K562 (cell line): ENCODE measurements around the gene SLCO2B1. TPM values are rescaled to one million over a fixed set of nuclear protein-coding genes. Genes with fewer than 3 reads are reported as not detected.
A peak's percentile ranks its signal among the peaks of the same experiment; 100 is the strongest.

Experiments
- ATAC-seq: fragments of 200-7000 bp; cut with Tn5 transposase; 3 replicates; pipeline ENCODE4 v1.9.1; 2020; ENCODE audit warnings: moderate library complexity
- BruUV-seq: library from RNA; stranded (reverse); fragments of 400-500 nt; replicated peaks from 2 replicates; lab custom pipeline; 2021; lab: Mats Ljungman, UMichigan
- CTCF ChIA-PET: fragments of 300-600 bp; formaldehyde crosslinking; extraction: SDS; loops from one replicate; lab custom pipeline; 2021; ENCODE audit warnings: low intra/inter-chr PET ratio; lab: Yijun Ruan, JAX
- POLR2A ChIA-PET: fragments of 300-600, 350-650 bp; sonication (Branson Sonifier 250); formaldehyde crosslinking; extraction: SDS; loops from one replicate; lab custom pipeline; 2021; ENCODE audit warnings: antibody characterized with exemption, inconsistent platforms; lab: Yijun Ruan, JAX
- DNase-seq, 4 experiments: peaks; one replicate each; pipeline versions ENCODE4 v3.0.0 to v3.0.0-alpha.2; 2011 to 2018; ENCODE audit warnings: low spot score in 3 of 4, mixed read lengths in 3 of 4; ENCODE audit errors: extremely low read depth in 1 of 4
- FAIRE-seq: peaks from 2 replicates; lab custom pipeline; 2011; peaks lifted over from hg19 to GRCh38; lab: Jason Lieb, UNC
- H2AFZ ChIP-seq: 2 replicates; pipeline ENCODE4 v1.6.0; 2011; ENCODE audit warnings: low read depth, low read length, control low read depth, inconsistent platforms
- H3K27ac ChIP-seq: fragments of 200-600 bp; 3 replicates; pipeline ENCODE4 v1.8.0; 2011; ENCODE audit warnings: low read depth, mild to moderate bottlenecking, control low read depth, inconsistent platforms, low read length, moderate library complexity, mixed read lengths; ENCODE audit errors: extremely low read depth
- H3K27me3 ChIP-seq, 2 experiments: fragments of 300-600 bp in 1 of 2; 2 replicates in 1 of 2; 3 replicates in 1 of 2; pipeline versions ENCODE4 v1.6.0 to v1.8.0; 2011; ENCODE audit warnings: inconsistent platforms in 2 of 2, low read length in 2 of 2, mild to moderate bottlenecking in 1 of 2, mixed read lengths in 1 of 2, moderate library complexity in 1 of 2; ENCODE audit not compliant: control insufficient read depth in 2 of 2, insufficient read depth in 2 of 2
- H3K36me3 ChIP-seq: fragments of 300-600 bp; 3 replicates; pipeline ENCODE4 v1.8.0; 2011; ENCODE audit warnings: mild to moderate bottlenecking, low read length, inconsistent platforms; ENCODE audit not compliant: control insufficient read depth, insufficient read depth
- H3K4me1 ChIP-seq, 2 experiments: fragments of 200-600 bp in 1 of 2; replicated peaks in 1 of 2; 2 replicates in 1 of 2; 3 replicates in 1 of 2; pipeline versions ENCODE4 v1.5.1 to v1.8.0; 2011; ENCODE audit warnings: inconsistent platforms in 2 of 2, low read length in 2 of 2, mild to moderate bottlenecking in 1 of 2, mixed read lengths in 1 of 2, moderate library complexity in 1 of 2; ENCODE audit not compliant: control insufficient read depth in 2 of 2, insufficient read depth in 2 of 2
- H3K4me2 ChIP-seq: 2 replicates; pipeline ENCODE4 v1.6.1; 2011; ENCODE audit warnings: low read length, control low read depth, inconsistent platforms, mixed read lengths; ENCODE audit not compliant: insufficient read depth
- H3K4me3 ChIP-seq: fragments of 200-600 bp; sonication (generic), shearing (Covaris generic); 2 replicates; pipeline ENCODE4 v1.5.1; 2016; ENCODE audit warnings: control low read depth, inconsistent platforms
- H3K79me2 ChIP-seq: fragments of 200-600 bp; 3 replicates; pipeline ENCODE4 v1.8.0; 2011; ENCODE audit warnings: low read length, inconsistent platforms; ENCODE audit not compliant: control insufficient read depth, insufficient read depth
- H3K9ac ChIP-seq, 2 experiments: 2 replicates each; pipeline versions ENCODE4 v1.6.0 to v1.6.1; 2011; ENCODE audit warnings: low read depth in 2 of 2, low read length in 2 of 2, control low read depth in 1 of 2, inconsistent platforms in 1 of 2, mild to moderate bottlenecking in 1 of 2, mixed read lengths in 1 of 2; ENCODE audit not compliant: insufficient read depth in 1 of 2
- H3K9me1 ChIP-seq: one replicate; pipeline ENCODE4 v1.6.0; 2011; ENCODE audit warnings: inconsistent platforms, mild to moderate bottlenecking, low read length, moderate library complexity; ENCODE audit not compliant: control insufficient read depth, insufficient read depth
- H3K9me3 ChIP-seq: replicated peaks from 2 replicates; pipeline ENCODE4 v1.5.1; 2011; ENCODE audit warnings: low read depth, low read length, inconsistent platforms; ENCODE audit not compliant: control insufficient read depth, insufficient read depth
- H4K20me1 ChIP-seq: replicated peaks from 2 replicates; pipeline ENCODE4 v1.6.1; 2011; ENCODE audit warnings: low read length, inconsistent platforms, mixed read lengths; ENCODE audit not compliant: control insufficient read depth, insufficient read depth
- HDAC1 ChIP-seq, 2 experiments: fragments of 450-650 bp; IDR thresholded peaks; 2 replicates each; pipeline ENCODE4 v1.6.1; 2016 to 2017; ENCODE audit warnings: inconsistent platforms in 1 of 2, mild to moderate bottlenecking in 1 of 2, moderate library complexity in 1 of 2
- POLR2AphosphoS2 ChIP-seq: IDR thresholded peaks from 2 replicates; pipeline ENCODE4 v1.6.1; 2012; ENCODE audit warnings: low read length, improper control_type of control experiment
- RBFOX2 ChIP-seq: fragments of 200-400 bp; formaldehyde crosslinking; IDR thresholded peaks from 2 replicates; pipeline ENCODE4 v1.6.1; 2017; ENCODE audit warnings: low read depth, mild to moderate bottlenecking, low read length, moderate library complexity
- RBM22 ChIP-seq: fragments of 200-400 bp; formaldehyde crosslinking; IDR thresholded peaks from 2 replicates; pipeline ENCODE4 v1.6.1; 2018; ENCODE audit warnings: low read length, low read depth; ENCODE audit not compliant: poor library complexity, severe bottlenecking
- ZFX ChIP-seq: sonication (generic); formaldehyde crosslinking; IDR thresholded peaks from 2 replicates; pipeline ENCODE4 v1.8.0; 2022; ENCODE audit warnings: mild to moderate bottlenecking, missing genetic modification reagents, moderate library complexity
- ZNF12 ChIP-seq: sonication (generic); formaldehyde crosslinking; IDR thresholded peaks from 2 replicates; pipeline ENCODE4 v1.4.0; 2020; ENCODE audit warnings: mild to moderate bottlenecking, missing genetic modification reagents
- WGBS: fragments of 100-300 bp; shearing (Covaris generic); methylation state at CpG from one replicate; pipeline ENCODE4 v1.1.6; 2016; ENCODE audit warnings: low coverage, mixed read lengths; ENCODE audit not compliant: insufficient coverage; ENCODE audit errors: missing lambda C conversion rate; 5-methylcytosine and 5-hydroxymethylcytosine counted together
- in situ Hi-C: fragments of 300-500 bp; cut with MboI; formaldehyde crosslinking; loops from 4 replicates; pipeline ENCODE4 v1.15.0; 2018; ENCODE audit warnings: inconsistent platforms, mixed read lengths
- intact Hi-C: fragments of 100-400 bp; cut with micrococcal nuclease; formaldehyde crosslinking; loops from 2 replicates; pipeline ENCODE4 v1.14.2; 2022
- polyA plus RNA-seq, 8 experiments: library from polyadenylated mRNA; depleted of rRNA in 4 of 8; stranded (reverse) in 5 of 8; unstranded in 3 of 8; fragments of >200 nt; fragmentation: Nextera tagmentation in 2 of 8; fragmentation: Illumina TruSeq in 1 of 8; extraction: Ambion mirVana in 2 of 8; extraction: Trizol in 1 of 8; gene quantifications; 2 replicates each; pipeline versions ENCODE4 v1.2.1 to v1.2.3, GENCODE V29; 2011 to 2014; ENCODE audit warnings: inconsistent platforms in 1 of 8, missing spikeins in 1 of 8
- total RNA-seq, 7 experiments: library from RNA; depleted of rRNA in 6 of 7; stranded (reverse); fragments of >200 nt in 6 of 7; fragmentation: Illumina TruSeq in 2 of 7; extraction: Trizol in 2 of 7; gene quantifications; 2 replicates each; pipeline versions ENCODE4 v1.2.1 to v1.2.3, GENCODE V29; 2011 to 2021; ENCODE audit warnings: low replicate concordance in 1 of 7
- TF ChIP-seq, protein P1 (sequence below), 2 experiments: fragments of 150-350 bp in 1 of 2; IDR thresholded peaks; 2 replicates each; pipeline ENCODE4 v1.6.1; 2012 to 2016; ENCODE audit warnings: low read depth in 2 of 2, low read length in 2 of 2, mild to moderate bottlenecking in 1 of 2, moderate library complexity in 1 of 2

SLCO2B1 gene
- total and polyA plus RNA-seq, 9 of the 15 experiments (the other 6 are each of a cell fraction or from before 2014, with no cell fraction given): 0.70 to 14.7 (median 7.6) TPM

DNA sequence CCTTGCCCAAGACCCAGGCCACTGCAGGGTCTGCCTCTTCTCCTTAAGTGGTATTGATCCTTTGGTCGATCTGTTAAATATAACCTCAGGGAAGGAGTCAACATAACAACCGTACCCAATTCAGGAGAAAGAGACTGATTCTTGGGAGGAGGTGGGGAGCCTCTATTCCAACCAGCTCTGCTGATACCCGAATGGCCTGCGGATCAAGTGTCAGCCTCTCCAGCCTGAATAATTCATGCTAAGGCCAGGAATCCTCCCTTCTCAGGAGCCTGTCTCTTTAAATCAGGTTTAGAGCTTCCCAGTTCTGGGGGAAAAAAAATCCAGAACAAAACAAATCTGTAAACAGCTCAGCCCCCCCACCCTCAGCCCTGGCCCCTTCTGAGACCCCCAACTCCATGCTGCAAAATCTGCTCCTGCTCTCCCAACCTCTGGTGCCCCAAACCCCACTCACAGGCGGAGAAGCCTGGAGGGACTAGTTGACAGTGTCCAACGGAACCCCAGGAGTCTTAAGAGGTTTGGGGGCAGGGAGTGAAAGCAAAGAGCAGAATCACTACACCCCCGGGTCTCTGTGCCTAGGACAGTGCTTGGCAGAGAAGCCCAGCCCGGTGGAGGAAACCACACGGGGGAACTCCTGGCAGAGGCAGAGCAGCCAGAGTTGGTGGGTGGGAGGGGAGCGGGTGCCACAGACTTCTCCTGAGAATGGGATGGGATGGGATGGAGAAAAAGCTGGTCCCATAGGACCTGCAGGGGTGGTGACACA lies 88.8 kb downstream of the SLCO2B1 start:
- intact Hi-C loops: loop anchor here (10.0 kb wide), 1 partner anchor 535 kb away; no protein-coding TSS in a partner anchor
- peaks cover 4% of the 10 kb centered on the region for H3K9me1 ChIP-seq
- H3K4me2 ChIP-seq: no peak overlapping the region
- WGBS: 6% methylated on average over 9 of the region's 10 CpGs
- peaks cover 24 to 56% of the 10 kb centered on the region in 2 experiments for H3K27me3 ChIP-seq
- ChIA-PET POLR2A (interaction anchor here (0.7 to 1.3 kb wide), 3 partner anchors 19 to 32 kb away, joined by 3 to 5 read pairs (median 3); no protein-coding TSS in a partner anchor), CTCF (interaction anchor here (0.6 to 0.7 kb wide), 2 partner anchors 217 to 619 kb away, joined by 3 to 4 read pairs; no protein-coding TSS in a partner anchor)
- H3K4me1 ChIP-seq: peaks cover 3 to 23% of the 10 kb centered on the region in 2 experiments; a peak in 4 of 5 replicates
- in situ Hi-C loops: no loop called here
- no peaks in the 10 kb centered on the region for H3K36me3 ChIP-seq
- no peak for FAIRE-seq
- no peak for DNase-seq
- ATAC-seq: no peak
- TSS peak; percentile 30 for BruUV-seq
- H3K9me3 ChIP-seq: no peaks in the 10 kb centered on the region
- H4K20me1 ChIP-seq: peaks cover 25% of the 10 kb centered on the region
- no peak overlapping the region for H3K9ac ChIP-seq
- no peak overlapping the region for H2AFZ ChIP-seq
- no peak for TF ChIP-seq ZNF12 (CRISPR knock-in tag)
- TF ChIP-seq RBFOX2: no peak
- no peak for TF ChIP-seq HDAC1 (IDR thresholded peaks at IDR 0.05)
- TF ChIP-seq, protein P1, sequence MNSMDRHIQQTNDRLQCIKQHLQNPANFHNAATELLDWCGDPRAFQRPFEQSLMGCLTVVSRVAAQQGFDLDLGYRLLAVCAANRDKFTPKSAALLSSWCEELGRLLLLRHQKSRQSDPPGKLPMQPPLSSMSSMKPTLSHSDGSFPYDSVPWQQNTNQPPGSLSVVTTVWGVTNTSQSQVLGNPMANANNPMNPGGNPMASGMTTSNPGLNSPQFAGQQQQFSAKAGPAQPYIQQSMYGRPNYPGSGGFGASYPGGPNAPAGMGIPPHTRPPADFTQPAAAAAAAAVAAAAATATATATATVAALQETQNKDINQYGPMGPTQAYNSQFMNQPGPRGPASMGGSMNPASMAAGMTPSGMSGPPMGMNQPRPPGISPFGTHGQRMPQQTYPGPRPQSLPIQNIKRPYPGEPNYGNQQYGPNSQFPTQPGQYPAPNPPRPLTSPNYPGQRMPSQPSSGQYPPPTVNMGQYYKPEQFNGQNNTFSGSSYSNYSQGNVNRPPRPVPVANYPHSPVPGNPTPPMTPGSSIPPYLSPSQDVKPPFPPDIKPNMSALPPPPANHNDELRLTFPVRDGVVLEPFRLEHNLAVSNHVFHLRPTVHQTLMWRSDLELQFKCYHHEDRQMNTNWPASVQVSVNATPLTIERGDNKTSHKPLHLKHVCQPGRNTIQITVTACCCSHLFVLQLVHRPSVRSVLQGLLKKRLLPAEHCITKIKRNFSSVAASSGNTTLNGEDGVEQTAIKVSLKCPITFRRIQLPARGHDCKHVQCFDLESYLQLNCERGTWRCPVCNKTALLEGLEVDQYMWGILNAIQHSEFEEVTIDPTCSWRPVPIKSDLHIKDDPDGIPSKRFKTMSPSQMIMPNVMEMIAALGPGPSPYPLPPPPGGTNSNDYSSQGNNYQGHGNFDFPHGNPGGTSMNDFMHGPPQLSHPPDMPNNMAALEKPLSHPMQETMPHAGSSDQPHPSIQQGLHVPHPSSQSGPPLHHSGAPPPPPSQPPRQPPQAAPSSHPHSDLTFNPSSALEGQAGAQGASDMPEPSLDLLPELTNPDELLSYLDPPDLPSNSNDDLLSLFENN (IDR thresholded peaks at IDR 0.05; ENCODE audit: low read depth in 2 of 2, low read length in 2 of 2): no peak
- TF ChIP-seq RBM22: no peak
- TF ChIP-seq ZFX (CRISPR knock-in tag): no peak
- TF ChIP-seq POLR2AphosphoS2: no peak
- H3K27ac ChIP-seq: no peak overlapping the region
- H3K79me2 ChIP-seq: no peaks in the 10 kb centered on the region
- no peak overlapping the region for H3K4me3 ChIP-seq
